Testis (tissue), 3 donors: ENCODE results near the gene ATP5F1A. TPM values are rescaled to one million over a fixed set of nuclear protein-coding genes. Genes with fewer than 3 reads are reported as not detected.

Source experiments
- DNase-seq: peaks from one replicate; pipeline ENCODE4 v3.0.0-alpha.2; 2019
- H3K27ac ChIP-seq, 2 donors: fragments of 200-600 bp; sonication (generic); one replicate each; pipeline ENCODE4 v1.5.1; 2019
- H3K27me3 ChIP-seq: fragments of 200-600 bp; sonication (generic); one replicate; pipeline ENCODE4 v1.5.1; 2019
- H3K36me3 ChIP-seq: fragments of 200-600 bp; sonication (generic); one replicate; pipeline ENCODE4 v1.5.1; 2017; ENCODE audit warnings: low read depth; ENCODE audit errors: missing control alignments
- H3K4me1 ChIP-seq: fragments of 200-600 bp; sonication (generic); one replicate; pipeline ENCODE4 v1.5.1; 2019
- H3K4me3 ChIP-seq, 2 donors: fragments of 200-600 bp; sonication (generic); one replicate each; pipeline ENCODE4 v1.5.1; 2017 to 2019
- H3K9me3 ChIP-seq: fragments of 200-600 bp; sonication (generic); one replicate; pipeline ENCODE4 v1.5.1; 2017
- POLR2A ChIP-seq: fragments of 450-650 bp; IDR thresholded peaks from one replicate; pipeline ENCODE4 v1.6.1; 2017; ENCODE audit warnings: antibody characterized with exemption, mild to moderate bottlenecking, moderate library complexity
- WGBS, 2 donors: methylation state at CpG; one replicate each; pipeline ENCODE4 v1.1.5; 2018; 5-methylcytosine and 5-hydroxymethylcytosine counted together
- intact Hi-C: fragments of 100-400 bp; cut with DNase I; formaldehyde crosslinking; loops from one replicate; pipeline ENCODE4 v1.15.1; 2023; ENCODE audit warnings: low total_unique reads
- polyA plus RNA-seq: library from polyadenylated mRNA; stranded (reverse); fragments of 350-450 nt; fragmentation: Illumina TruSeq; extraction: RNeasy Lipid Tissue Mini Kit (QIAGEN cat#74804); gene quantifications from one replicate; pipeline ENCODE4 v1.2.3, GENCODE V29; 2014; ENCODE audit warnings: low read depth, low replicate concordance; ENCODE audit not compliant: insufficient read depth
- total RNA-seq, 2 donors: library from RNA; depleted of rRNA; stranded (reverse); fragments of >200 nt; gene quantifications; one replicate each; pipeline ENCODE4 v1.2.3, GENCODE V29; 2016
- TF ChIP-seq, protein P1 (sequence below), 3 experiments: fragments of 450-650 bp in 2 of 3; fragments of 200-600 bp in 1 of 3; sonication (generic) in 1 of 3; IDR thresholded peaks; one replicate each; pipeline ENCODE4 v1.5.1; 2016 to 2019; ENCODE audit warnings: antibody characterized with exemption in 3 of 3, mild to moderate bottlenecking in 2 of 3, moderate library complexity in 1 of 3

The ATP5F1A gene
- total and polyA plus RNA-seq, 3 donors from 2014 or later = 430 to 592 (median 479) TPM

DNA sequence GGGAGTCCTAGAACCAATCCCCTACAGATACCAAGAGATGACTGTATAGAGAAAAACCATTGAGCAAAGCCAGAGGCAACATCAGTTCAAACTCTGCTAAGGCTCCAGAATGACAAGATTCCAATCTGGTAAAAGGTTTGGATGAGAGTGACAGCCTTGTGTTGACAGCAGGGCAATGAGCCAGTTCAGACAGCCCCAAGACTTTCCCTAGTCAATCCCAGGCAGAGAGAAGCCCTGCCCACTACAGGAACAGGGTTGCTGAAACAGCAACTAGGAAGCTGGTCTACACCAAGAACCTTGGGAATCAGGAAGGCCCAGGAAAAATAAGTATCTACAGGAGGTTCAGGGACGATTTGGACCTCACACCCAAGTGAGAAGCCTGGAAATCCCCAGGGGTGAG, 29.3 kb downstream of the ATP5F1A start:
- H3K27ac ChIP-seq = no peak overlapping the region
- H3K9me3 ChIP-seq = no peaks in the 10 kb centered on the region
- H3K4me1 ChIP-seq = peaks cover 9% of the 10 kb centered on the region
- no peaks in the 10 kb centered on the region for H3K27me3 ChIP-seq
- no peak for DNase-seq
- intact Hi-C loops = no loop called here
- TF ChIP-seq, protein P1, sequence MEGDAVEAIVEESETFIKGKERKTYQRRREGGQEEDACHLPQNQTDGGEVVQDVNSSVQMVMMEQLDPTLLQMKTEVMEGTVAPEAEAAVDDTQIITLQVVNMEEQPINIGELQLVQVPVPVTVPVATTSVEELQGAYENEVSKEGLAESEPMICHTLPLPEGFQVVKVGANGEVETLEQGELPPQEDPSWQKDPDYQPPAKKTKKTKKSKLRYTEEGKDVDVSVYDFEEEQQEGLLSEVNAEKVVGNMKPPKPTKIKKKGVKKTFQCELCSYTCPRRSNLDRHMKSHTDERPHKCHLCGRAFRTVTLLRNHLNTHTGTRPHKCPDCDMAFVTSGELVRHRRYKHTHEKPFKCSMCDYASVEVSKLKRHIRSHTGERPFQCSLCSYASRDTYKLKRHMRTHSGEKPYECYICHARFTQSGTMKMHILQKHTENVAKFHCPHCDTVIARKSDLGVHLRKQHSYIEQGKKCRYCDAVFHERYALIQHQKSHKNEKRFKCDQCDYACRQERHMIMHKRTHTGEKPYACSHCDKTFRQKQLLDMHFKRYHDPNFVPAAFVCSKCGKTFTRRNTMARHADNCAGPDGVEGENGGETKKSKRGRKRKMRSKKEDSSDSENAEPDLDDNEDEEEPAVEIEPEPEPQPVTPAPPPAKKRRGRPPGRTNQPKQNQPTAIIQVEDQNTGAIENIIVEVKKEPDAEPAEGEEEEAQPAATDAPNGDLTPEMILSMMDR (IDR thresholded peaks at IDR 0.05) = no peak
- no peak for TF ChIP-seq POLR2A
- no peaks in the 10 kb centered on the region for H3K36me3 ChIP-seq
- WGBS, 2 donors = 45 to 64% methylated on average over 1 of the region's 1 CpG
- no peak overlapping the region for H3K4me3 ChIP-seq

DNA sequence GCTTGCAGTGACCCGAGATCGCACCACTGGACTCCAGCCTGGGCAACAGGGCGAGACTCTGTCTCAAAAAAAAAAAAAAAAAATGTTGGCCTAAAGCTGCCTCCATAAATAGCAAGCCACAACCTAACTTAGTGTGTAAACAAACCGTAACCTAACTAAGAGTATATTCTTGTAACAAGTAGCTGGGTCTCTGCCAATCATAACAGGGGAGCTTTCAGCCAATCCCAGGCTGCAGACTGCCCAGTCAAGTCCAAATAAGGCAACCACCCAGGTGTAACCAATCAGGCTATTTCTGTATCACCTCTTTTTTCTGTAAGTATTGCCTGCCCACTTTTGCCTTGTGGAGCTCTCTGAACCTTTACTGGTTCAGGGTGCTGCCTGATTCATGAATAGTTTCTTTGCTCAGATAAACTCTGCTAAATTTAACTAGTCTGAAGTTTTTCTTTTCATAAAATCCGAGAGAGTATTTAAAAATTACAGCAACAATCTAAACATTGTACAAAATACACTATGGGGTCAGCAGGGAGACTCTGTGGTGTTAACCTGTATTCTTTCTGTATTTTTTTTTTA, 30.6 kb downstream of the ATP5F1A start:
- Histone ChIP-seq H3K9me3 (no peaks in the 10 kb centered on the region), H3K4me1 (peaks cover 3% of the 10 kb centered on the region), H3K27me3 (no peaks in the 10 kb centered on the region), H3K27ac (no peak overlapping the region), H3K36me3 (no peaks in the 10 kb centered on the region), H3K4me3 (no peak overlapping the region)
- intact Hi-C loops = no loop called here
- no peak for TF ChIP-seq POLR2A
- TF ChIP-seq, protein P1 (IDR thresholded peaks at IDR 0.05) = no peak
- 72 to 88% methylated on average over 5 of the region's 5 CpGs for WGBS, 2 donors
- DNase-seq = no peak

DNA sequence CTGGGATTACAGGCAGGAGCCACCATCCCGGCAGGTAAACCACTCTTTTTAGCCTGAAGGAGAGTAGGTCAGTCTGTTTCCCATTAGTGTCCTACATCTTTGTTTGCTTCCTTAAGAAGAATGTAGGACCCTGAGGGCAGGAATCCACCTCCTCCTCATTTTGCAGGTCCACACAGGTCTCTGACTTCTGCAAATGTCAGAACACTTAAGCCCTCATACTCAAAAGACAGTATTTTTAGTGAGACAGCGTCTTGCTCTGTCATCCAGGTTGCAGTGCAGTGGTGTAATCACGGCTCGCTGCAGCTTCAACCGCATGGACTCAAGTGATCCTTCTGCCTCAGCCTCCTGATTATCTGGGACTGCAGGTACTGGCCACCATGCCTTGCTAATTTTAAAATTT, 35.3 kb downstream of the ATP5F1A start:
- no peaks in the 10 kb centered on the region for H3K27me3 ChIP-seq
- no peak for TF ChIP-seq POLR2A
- TF ChIP-seq, protein P1 (IDR thresholded peaks at IDR 0.05) = no peak
- no peaks in the 10 kb centered on the region for H3K4me1 ChIP-seq
- 93 to 97% methylated on average over 5 of the region's 5 CpGs for WGBS, 2 donors
- DNase-seq = no peak
- H3K9me3 ChIP-seq = no peaks in the 10 kb centered on the region
- H3K36me3 ChIP-seq = no peaks in the 10 kb centered on the region
- H3K27ac ChIP-seq = no peak overlapping the region
- no peak overlapping the region for H3K4me3 ChIP-seq
- intact Hi-C loops = no loop called here

DNA sequence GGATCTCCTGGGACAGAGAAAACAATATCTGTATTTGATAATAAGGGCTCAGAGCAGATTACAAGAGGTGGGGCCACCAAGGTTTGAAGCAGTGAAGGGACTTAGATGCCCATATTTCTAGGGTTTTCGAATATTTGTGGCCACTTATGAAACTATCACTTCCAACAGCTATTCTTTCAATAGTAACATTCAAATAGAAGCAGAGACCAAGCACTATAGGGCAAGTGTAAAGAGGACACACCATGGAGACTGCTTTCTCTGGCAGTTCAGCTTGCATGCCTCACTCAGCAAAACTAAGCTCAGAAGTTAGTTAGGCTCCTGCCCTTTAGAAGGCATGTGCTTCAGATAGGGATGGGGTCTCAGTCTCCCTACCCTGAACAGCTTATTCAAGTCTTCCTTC, 36.3 kb downstream of the ATP5F1A start:
- intact Hi-C loops = no loop called here

DNA sequence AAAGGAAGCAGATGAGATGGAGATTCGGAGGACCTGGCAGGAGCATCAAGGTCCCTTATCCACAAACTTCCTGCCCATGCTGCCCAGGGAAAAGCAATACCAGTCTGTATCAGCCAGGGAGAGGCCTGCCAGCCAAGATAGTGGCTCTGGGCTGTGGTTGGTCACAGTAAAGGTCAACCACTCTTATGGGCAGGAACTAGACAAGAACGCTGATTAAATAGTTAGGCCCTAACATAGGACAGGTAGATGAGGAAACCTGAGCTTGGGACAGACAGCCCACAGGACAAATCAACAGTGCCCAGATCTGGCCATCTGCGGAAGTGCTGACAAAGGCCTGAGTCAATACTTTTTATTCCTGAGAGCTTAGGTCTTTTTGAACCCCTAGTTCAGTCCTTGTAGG, 36.7 kb downstream of the ATP5F1A start:
- Histone ChIP-seq H3K27me3 (no peaks in the 10 kb centered on the region), H3K27ac (no peak overlapping the region), H3K4me1 (no peaks in the 10 kb centered on the region), H3K36me3 (no peaks in the 10 kb centered on the region), H3K4me3 (no peak overlapping the region), H3K9me3 (no peaks in the 10 kb centered on the region)
- intact Hi-C loops = no loop called here
- DNase-seq = no peak
- no peak for TF ChIP-seq POLR2A
- TF ChIP-seq, protein P1 (IDR thresholded peaks at IDR 0.05) = no peak
- WGBS, 2 donors = 83 to 92% methylated on average over 3 of the region's 3 CpGs

More for the DNA sequence above, 36.3 kb downstream of the ATP5F1A start:
- Histone ChIP-seq H3K27me3 (no peaks in the 10 kb centered on the region), H3K9me3 (no peaks in the 10 kb centered on the region), H3K27ac (no peak overlapping the region), H3K4me1 (no peaks in the 10 kb centered on the region), H3K36me3 (no peaks in the 10 kb centered on the region), H3K4me3 (no peak overlapping the region)
- TF ChIP-seq, protein P1 (IDR thresholded peaks at IDR 0.05) = no peak
- TF ChIP-seq POLR2A = no peak
- WGBS, 2 donors = 87 to 93% methylated on average over 1 of the region's 1 CpG
- DNase-seq = no peak
